Fibroblast of lung (primary cell): Measurements from ENCODE around the gene MORF4L2. TPM values are rescaled to one million over a fixed set of nuclear protein-coding genes. Genes with fewer than 3 reads are reported as not detected.

Source experiments
- DNase-seq, 2 donors: peaks; one replicate each; pipeline versions ENCODE4 v3.0.0 to v3.0.0-alpha.2; 2010; ENCODE audit warnings: low read depth in 2 of 2
- H2AFZ ChIP-seq: 2 replicates; pipeline ENCODE4 v1.5.1; 2012; ENCODE audit warnings: low read length, control low read depth, inconsistent platforms
- H3K27ac ChIP-seq: 2 replicates; pipeline ENCODE4 v1.5.1; 2011; ENCODE audit warnings: low read length, control low read depth; ENCODE audit not compliant: insufficient read depth
- H3K27me3 ChIP-seq: 2 replicates; pipeline ENCODE4 v1.5.1; 2011; ENCODE audit warnings: mild to moderate bottlenecking, low read length; ENCODE audit not compliant: control insufficient read depth, insufficient read depth
- H3K36me3 ChIP-seq: 2 replicates; pipeline ENCODE4 v1.5.1; 2011; ENCODE audit warnings: low read length; ENCODE audit not compliant: control insufficient read depth, insufficient read depth
- H3K4me1 ChIP-seq: 2 replicates; pipeline ENCODE4 v1.5.1; 2011; ENCODE audit warnings: low read length; ENCODE audit not compliant: control insufficient read depth, insufficient read depth; ENCODE audit errors: extremely low read depth
- H3K4me2 ChIP-seq: 2 replicates; pipeline ENCODE4 v1.5.1; 2011; ENCODE audit warnings: low read length, control low read depth; ENCODE audit not compliant: insufficient read depth; ENCODE audit errors: extremely low read depth
- H3K4me3 ChIP-seq, 4 experiments: fragments of 200-600 bp in 1 of 4; sonication (generic) in 1 of 4; replicated peaks in 1 of 4; 2 replicates each; pipeline ENCODE4 v1.5.1; 2011 to 2016; ENCODE audit warnings: low read length in 4 of 4, low read depth in 3 of 4, mild to moderate bottlenecking in 3 of 4, control low read depth in 2 of 4, inconsistent platforms in 1 of 4, mixed read lengths in 1 of 4; ENCODE audit not compliant: insufficient read depth in 1 of 4; ENCODE audit errors: control extremely low read depth in 1 of 4
- H3K79me2 ChIP-seq: 2 replicates; pipeline ENCODE4 v1.5.1; 2012; ENCODE audit warnings: mild to moderate bottlenecking, low read length, inconsistent platforms; ENCODE audit not compliant: control insufficient read depth, insufficient read depth
- H3K9ac ChIP-seq: 2 replicates; pipeline ENCODE4 v1.5.1; 2011; ENCODE audit warnings: mild to moderate bottlenecking, low read length, control low read depth; ENCODE audit not compliant: insufficient read depth
- H3K9me3 ChIP-seq: 2 replicates; pipeline ENCODE4 v1.5.1; 2012; ENCODE audit warnings: low read depth, low read length; ENCODE audit not compliant: control insufficient read depth, insufficient read depth
- H4K20me1 ChIP-seq: 2 replicates; pipeline ENCODE4 v1.5.1; 2011; ENCODE audit warnings: low read length; ENCODE audit not compliant: control insufficient read depth, insufficient read depth; ENCODE audit errors: extremely low read depth
- CTCF ChIP-seq, 2 donors: IDR thresholded peaks in 1 of 2; conservative IDR thresholded peaks in 1 of 2; 1 replicate in 1 of 2; 2 replicates in 1 of 2; pipeline ENCODE4 v1.5.1; 2011 to 2012; ENCODE audit warnings: low read length in 2 of 2, control low read depth in 1 of 2, inconsistent platforms in 1 of 2, low read depth in 1 of 2, mild to moderate bottlenecking in 1 of 2
- EZH2 ChIP-seq: IDR thresholded peaks from 2 replicates; pipeline ENCODE4 v1.5.1; 2012; ENCODE audit warnings: low read length, control low read depth, mild to moderate bottlenecking; ENCODE audit errors: missing control alignments
- polyA plus RNA-seq, 2 donors: library from polyadenylated mRNA; depleted of rRNA in 1 of 2; stranded (reverse) in 1 of 2; unstranded in 1 of 2; fragments of >200 nt; gene quantifications; 2 replicates each; pipeline ENCODE4 v1.2.1, GENCODE V29; 2011 to 2012; ENCODE audit warnings: missing spikeins in 1 of 2
- total RNA-seq: library from RNA; depleted of rRNA; stranded (reverse); fragments of >200 nt; gene quantifications from 2 replicates; pipeline ENCODE4 v1.2.1, GENCODE V29; 2014

MORF4L2 gene
- total and polyA plus RNA-seq, 2 donors (not counting 1 experiment from before 2014, with no cell fraction given): 353 to 948 TPM

- TF ChIP-seq EZH2 (no peak), CTCF (conservative IDR thresholded peaks at IDR 0.05 in 1 of 2, IDR thresholded peaks at IDR 0.05 in 1 of 2; ENCODE audit: low read depth in 1 of 2, low read length in 2 of 2) (no peak)
- Histone ChIP-seq H3K36me3 (no peaks in the 10 kb centered on the region), H3K27ac (no peak overlapping the region), H3K4me1 (peaks cover 5% of the 10 kb centered on the region), H3K9me3 (no peaks in the 10 kb centered on the region), H4K20me1 (no peaks in the 10 kb centered on the region), H3K27me3 (no peaks in the 10 kb centered on the region), H3K4me2 (no peak overlapping the region), H3K9ac (no peak overlapping the region), H3K4me3 (no peak overlapping the region), H2AFZ (no peak overlapping the region), H3K79me2 (no peaks in the 10 kb centered on the region)
- DNase-seq: no peak
Observed at GRCh38 chrX:103635436-103635835, 51.1 kb downstream of the MORF4L2 start.

GRCh38 chrX:103631145-103631544, 55.4 kb downstream of the MORF4L2 start:
- Histone ChIP-seq H2AFZ (no peak overlapping the region), H3K27ac (no peak overlapping the region), H3K9ac (no peak overlapping the region), H4K20me1 (no peaks in the 10 kb centered on the region), H3K4me1 (no peaks in the 10 kb centered on the region), H3K36me3 (no peaks in the 10 kb centered on the region), H3K79me2 (peaks cover 2% of the 10 kb centered on the region), H3K9me3 (no peaks in the 10 kb centered on the region), H3K4me3 (no peak overlapping the region), H3K4me2 (no peak overlapping the region), H3K27me3 (no peaks in the 10 kb centered on the region)
- TF ChIP-seq CTCF (conservative IDR thresholded peaks at IDR 0.05 in 1 of 2, IDR thresholded peaks at IDR 0.05 in 1 of 2; ENCODE audit: low read depth in 1 of 2, low read length in 2 of 2) (no peak), EZH2 (no peak)
- DNase-seq: no peak

- peak overlapping the region; percentile 38 for H2AFZ ChIP-seq
- no peak for DNase-seq
- no peaks in the 10 kb centered on the region for H3K9me3 ChIP-seq
- H3K27me3 ChIP-seq: no peaks in the 10 kb centered on the region
- peak overlapping the region; percentile 74 for H3K4me2 ChIP-seq
- H3K36me3 ChIP-seq: no peaks in the 10 kb centered on the region
- H3K27ac ChIP-seq: peak overlapping the region; percentile 74
- H3K4me3 ChIP-seq: peak overlapping the region; percentile 64 to 75 (median 71)
- peaks cover 2% of the 10 kb centered on the region for H3K79me2 ChIP-seq
- no peak overlapping the region for H3K9ac ChIP-seq
- TF ChIP-seq CTCF (conservative IDR thresholded peaks at IDR 0.05 in 1 of 2, IDR thresholded peaks at IDR 0.05 in 1 of 2; ENCODE audit: low read depth in 1 of 2, low read length in 2 of 2) (no peak), EZH2 (no peak)
- H3K4me1 ChIP-seq: no peaks in the 10 kb centered on the region
- no peaks in the 10 kb centered on the region for H4K20me1 ChIP-seq
Observed at GRCh38 chrX:103630171-103630511, 56.4 kb downstream of the MORF4L2 start.
